Mesendoderm (in vitro differentiated cells): ENCODE data around the gene RNF123.

Experiments
- DNase-seq: peaks from one replicate; pipeline ENCODE4 v3.0.0; 2013
- H2AK5ac ChIP-seq: 2 replicates; pipeline ENCODE4 v1.6.1; 2013; ENCODE audit warnings: low read length, inconsistent platforms
- H2BK120ac ChIP-seq: 2 replicates; pipeline ENCODE4 v1.6.1; 2013; ENCODE audit warnings: low read depth, mild to moderate bottlenecking, low read length, moderate library complexity, mixed read lengths
- H2BK15ac ChIP-seq: replicated peaks from 2 replicates; pipeline ENCODE4 v1.6.1; 2013; ENCODE audit warnings: low read depth, mild to moderate bottlenecking, moderate library complexity
- H2BK5ac ChIP-seq: 2 replicates; pipeline ENCODE4 v1.6.1; 2013; ENCODE audit warnings: low read length, inconsistent platforms
- H3K18ac ChIP-seq: 2 replicates; pipeline ENCODE4 v1.6.1; 2013; ENCODE audit warnings: mild to moderate bottlenecking, low read length, mixed read lengths
- H3K23ac ChIP-seq: one replicate; pipeline ENCODE4 v1.6.1; 2013; ENCODE audit warnings: low read length
- H3K27ac ChIP-seq: 2 replicates; pipeline ENCODE4 v1.5.1; 2013; ENCODE audit warnings: low read depth, mild to moderate bottlenecking, inconsistent platforms, low read length, moderate library complexity
- H3K27me3 ChIP-seq: 2 replicates; pipeline ENCODE4 v1.6.1; 2013; ENCODE audit warnings: low read length, control low read depth, mild to moderate bottlenecking, inconsistent platforms; ENCODE audit not compliant: insufficient read depth, poor library complexity
- H3K36me3 ChIP-seq: 2 replicates; pipeline ENCODE4 v1.6.1; 2013; ENCODE audit warnings: low read length, inconsistent platforms; ENCODE audit not compliant: control insufficient read depth, insufficient read depth
- H3K4ac ChIP-seq: one replicate; pipeline ENCODE4 v1.6.1; 2013; ENCODE audit warnings: low read depth, mild to moderate bottlenecking, low read length, moderate library complexity
- H3K4me1 ChIP-seq: 2 replicates; pipeline ENCODE4 v1.6.1; 2013; ENCODE audit warnings: low read depth, low read length, inconsistent platforms; ENCODE audit not compliant: control insufficient read depth
- H3K4me2 ChIP-seq: 2 replicates; pipeline ENCODE4 v1.6.1; 2013; ENCODE audit warnings: low read length
- H3K4me3 ChIP-seq: 2 replicates; pipeline ENCODE4 v1.5.1; 2013; ENCODE audit warnings: mild to moderate bottlenecking, low read length
- H3K56ac ChIP-seq: one replicate; pipeline ENCODE4 v1.6.1; 2013; ENCODE audit warnings: low read length
- H3K79me1 ChIP-seq: 2 replicates; pipeline ENCODE4 v1.6.1; 2013; ENCODE audit warnings: low read length, inconsistent platforms
- H3K79me2 ChIP-seq: 2 replicates; pipeline ENCODE4 v1.6.1; 2013; ENCODE audit warnings: mild to moderate bottlenecking, low read length; ENCODE audit not compliant: control insufficient read depth, insufficient read depth
- H3K9ac ChIP-seq: 2 replicates; pipeline ENCODE4 v1.6.1; 2013; ENCODE audit warnings: low read length, inconsistent platforms
- H4K5ac ChIP-seq: one replicate; pipeline ENCODE4 v1.6.1; 2013; ENCODE audit warnings: low read length
- H4K8ac ChIP-seq: one replicate; pipeline ENCODE4 v1.6.1; 2013; ENCODE audit warnings: low read depth, mild to moderate bottlenecking, control low read depth, low read length, moderate library complexity
- WGBS: extraction: QIAGEN DNeasy Blood & Tissue Kit; methylation state at CpG from one replicate; pipeline ENCODE4 v1.1.7; 2013; ENCODE audit warnings: low lambda C conversion rate, missing lambda C conversion rate; ENCODE audit not compliant: insufficient coverage; ENCODE audit errors: extremely low coverage; 5-methylcytosine and 5-hydroxymethylcytosine counted together

The RNF123 gene

DNA sequence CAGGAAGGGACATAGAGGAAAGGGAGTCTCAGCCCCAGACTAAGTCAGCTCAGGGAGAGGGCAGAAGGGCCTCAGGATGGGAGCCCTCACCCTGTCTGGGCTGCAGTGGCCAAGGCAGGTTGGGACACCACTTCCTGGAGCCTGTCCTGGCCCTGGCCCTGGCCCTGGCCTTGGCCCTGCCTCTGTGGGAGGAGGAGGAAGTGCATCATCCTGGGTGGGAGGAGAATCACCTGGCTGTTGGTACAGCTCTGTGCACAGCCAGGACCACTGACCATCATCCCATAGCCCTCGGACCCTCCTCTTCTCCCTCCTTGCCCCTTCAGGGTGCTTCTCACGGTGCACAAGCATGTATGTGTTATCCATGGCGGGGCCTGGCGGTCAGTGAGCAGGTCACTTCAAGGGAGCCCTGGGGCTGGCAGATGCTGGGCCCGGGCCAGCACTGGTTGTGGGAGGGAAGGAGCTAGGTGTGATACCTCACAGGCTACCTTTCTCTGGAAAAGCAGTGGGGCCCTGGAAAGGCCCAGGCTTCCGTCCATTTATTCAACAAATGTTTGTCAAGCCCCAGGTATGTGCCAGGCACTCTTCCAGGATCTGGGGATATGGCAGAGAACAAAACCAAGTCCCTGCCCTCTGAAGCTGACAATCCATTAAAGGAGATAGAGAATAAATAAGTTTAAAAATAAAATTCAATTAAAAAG is 23.4 kb upstream of the RNF123 start:
- no peak overlapping the region for H2BK5ac ChIP-seq
- no peak overlapping the region for H4K5ac ChIP-seq
- no peaks in the 10 kb centered on the region for H3K4me1 ChIP-seq
- H3K56ac ChIP-seq, result no peak overlapping the region
- H3K27me3 ChIP-seq, result no peaks in the 10 kb centered on the region
- no peak overlapping the region for H3K4ac ChIP-seq
- no peak overlapping the region for H2BK120ac ChIP-seq
- H3K79me1 ChIP-seq, result no peaks in the 10 kb centered on the region
- no peaks in the 10 kb centered on the region for H3K79me2 ChIP-seq
- H4K8ac ChIP-seq, result no peak overlapping the region
- H3K23ac ChIP-seq, result no peak overlapping the region
- H3K18ac ChIP-seq, result no peak overlapping the region
- no peak overlapping the region for H3K9ac ChIP-seq
- no peak overlapping the region for H3K4me3 ChIP-seq
- H3K27ac ChIP-seq, result no peak overlapping the region
- DNase-seq, result no peak
- H2AK5ac ChIP-seq, result no peak overlapping the region
- no peaks in the 10 kb centered on the region for H3K36me3 ChIP-seq
- no CpG with 5 or more reads among the region's 6 CpGs for WGBS
- no peak overlapping the region for H2BK15ac ChIP-seq
- H3K4me2 ChIP-seq, result no peak overlapping the region

GRCh38 chr3:49666592-49666991 is 22.8 kb upstream of the RNF123 start:
- Histone ChIP-seq H2BK5ac (no peak overlapping the region), H3K4me2 (no peak overlapping the region), H3K79me1 (no peaks in the 10 kb centered on the region), H3K4me1 (no peaks in the 10 kb centered on the region), H3K36me3 (no peaks in the 10 kb centered on the region), H3K9ac (no peak overlapping the region), H2AK5ac (no peak overlapping the region), H2BK120ac (no peak overlapping the region), H4K5ac (no peak overlapping the region), H3K4me3 (no peak overlapping the region), H3K18ac (no peak overlapping the region), H3K79me2 (no peaks in the 10 kb centered on the region), H3K4ac (no peak overlapping the region), H3K56ac (no peak overlapping the region), H4K8ac (no peak overlapping the region), H3K27ac (no peak overlapping the region), H3K23ac (no peak overlapping the region), H2BK15ac (no peak overlapping the region), H3K27me3 (no peaks in the 10 kb centered on the region)
- no CpG with 5 or more reads among the region's 8 CpGs for WGBS
- peak; percentile 28 for DNase-seq

- no peak overlapping the region for H3K23ac ChIP-seq
- H3K56ac ChIP-seq, result no peak overlapping the region
- no CpG with 5 or more reads among the region's 25 CpGs for WGBS
- no peak overlapping the region for H2AK5ac ChIP-seq
- H2BK120ac ChIP-seq, result no peak overlapping the region
- no peak for DNase-seq
- H3K79me2 ChIP-seq, result no peaks in the 10 kb centered on the region
- no peak overlapping the region for H3K9ac ChIP-seq
- no peak overlapping the region for H2BK15ac ChIP-seq
- no peak overlapping the region for H3K18ac ChIP-seq
- H2BK5ac ChIP-seq, result no peak overlapping the region
- H3K4ac ChIP-seq, result no peak overlapping the region
- H3K27ac ChIP-seq, result no peak overlapping the region
- no peaks in the 10 kb centered on the region for H3K27me3 ChIP-seq
- no peaks in the 10 kb centered on the region for H3K79me1 ChIP-seq
- H3K4me1 ChIP-seq, result no peaks in the 10 kb centered on the region
- H3K4me2 ChIP-seq, result no peak overlapping the region
- H3K4me3 ChIP-seq, result no peak overlapping the region
- no peak overlapping the region for H4K5ac ChIP-seq
- no peak overlapping the region for H4K8ac ChIP-seq
- H3K36me3 ChIP-seq, result no peaks in the 10 kb centered on the region
These were observed 21.5 kb upstream of the RNF123 start for GRCh38 chr3:49667701-49668413.

DNA sequence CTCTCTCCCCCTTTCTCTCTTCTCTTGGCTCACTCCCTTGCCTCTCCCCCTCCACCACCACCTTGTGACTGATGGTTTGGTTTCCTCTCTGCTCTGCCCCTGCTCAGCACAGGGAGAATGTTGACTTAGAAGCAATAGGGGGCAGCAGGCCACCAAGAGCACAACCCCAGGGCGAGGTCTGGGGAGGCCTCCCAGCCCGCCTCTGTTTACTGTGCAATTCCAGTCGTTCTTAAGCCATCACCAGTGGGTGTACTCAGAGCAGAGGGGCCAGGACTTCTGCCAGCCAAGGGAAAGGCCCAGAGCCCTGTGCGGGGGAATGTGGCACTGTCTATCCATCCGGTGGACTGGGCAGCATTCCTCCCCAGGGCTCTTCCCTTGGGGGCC is 21.0 kb upstream of the RNF123 start:
- WGBS, result no CpG with 5 or more reads among the region's 5 CpGs
- no peak overlapping the region for H2BK5ac ChIP-seq
- H3K23ac ChIP-seq, result no peak overlapping the region
- H4K8ac ChIP-seq, result no peak overlapping the region
- H3K9ac ChIP-seq, result no peak overlapping the region
- peak; percentile 26 for DNase-seq
- H3K56ac ChIP-seq, result no peak overlapping the region
- no peak overlapping the region for H2BK15ac ChIP-seq
- no peak overlapping the region for H3K4ac ChIP-seq
- no peaks in the 10 kb centered on the region for H3K27me3 ChIP-seq
- H3K4me2 ChIP-seq, result no peak overlapping the region
- no peak overlapping the region for H4K5ac ChIP-seq
- peaks cover 2% of the 10 kb centered on the region for H3K4me1 ChIP-seq
- peaks cover 4% of the 10 kb centered on the region for H3K79me1 ChIP-seq
- peaks cover 3% of the 10 kb centered on the region for H3K79me2 ChIP-seq
- no peak overlapping the region for H2BK120ac ChIP-seq
- H3K18ac ChIP-seq, result no peak overlapping the region
- no peak overlapping the region for H3K4me3 ChIP-seq
- no peak overlapping the region for H2AK5ac ChIP-seq
- H3K36me3 ChIP-seq, result no peaks in the 10 kb centered on the region
- no peak overlapping the region for H3K27ac ChIP-seq

DNA sequence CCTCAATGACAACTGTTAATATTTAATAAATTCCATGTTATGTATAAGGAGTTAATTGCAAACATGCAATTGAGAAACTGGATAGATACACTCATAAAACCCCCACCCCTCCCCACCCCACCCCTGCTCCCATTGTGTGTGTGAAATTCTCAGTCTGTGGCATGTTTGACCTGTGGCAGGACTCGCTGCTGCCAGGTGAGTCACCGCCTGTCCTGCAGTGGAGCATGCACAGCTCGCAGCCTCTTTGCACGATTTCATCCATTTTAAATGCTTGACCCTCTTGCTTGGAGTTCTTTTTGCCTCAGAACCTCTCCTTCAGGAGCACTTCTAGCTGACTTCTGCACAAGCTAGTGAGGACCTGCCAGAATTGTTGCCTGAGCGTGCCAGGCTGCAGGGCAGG is 20.5 kb upstream of the RNF123 start:
- Histone ChIP-seq H4K5ac (no peak overlapping the region), H3K79me2 (peaks cover 3% of the 10 kb centered on the region), H3K4me1 (peaks cover 2% of the 10 kb centered on the region), H3K27me3 (no peaks in the 10 kb centered on the region), H3K18ac (no peak overlapping the region), H3K4me3 (no peak overlapping the region), H3K9ac (no peak overlapping the region), H2AK5ac (no peak overlapping the region), H3K4ac (no peak overlapping the region), H2BK5ac (no peak overlapping the region), H3K56ac (no peak overlapping the region), H3K36me3 (no peaks in the 10 kb centered on the region), H3K79me1 (peaks cover 4% of the 10 kb centered on the region), H3K23ac (no peak overlapping the region), H4K8ac (no peak overlapping the region), H2BK120ac (no peak overlapping the region), H3K27ac (no peak overlapping the region), H2BK15ac (no peak overlapping the region), H3K4me2 (no peak overlapping the region)
- no peak for DNase-seq
- no CpG with 5 or more reads among the region's 5 CpGs for WGBS
